K562 (cell line): ENCODE data around the gene PRSS21. TPM values are rescaled to one million over a fixed set of nuclear protein-coding genes. Genes with fewer than 3 reads are reported as not detected.

ENCODE experiments used
- KAT2B ChIP-seq: IDR thresholded peaks from one replicate; pipeline ENCODE4 v1.6.1; 2012; ENCODE audit warnings: low read depth, mild to moderate bottlenecking, control low read depth, inconsistent platforms, low read length, moderate library complexity
- MCM2 ChIP-seq: fragments of 450-650 bp; IDR thresholded peaks from 2 replicates; pipeline ENCODE4 v1.6.1; 2017; ENCODE audit warnings: low read depth, mild to moderate bottlenecking
- MCM3 ChIP-seq: fragments of 450-650 bp; IDR thresholded peaks from 2 replicates; pipeline ENCODE4 v1.6.1; 2016
- SMARCA4 ChIP-seq: fragments of 450-650 bp; IDR thresholded peaks from 2 replicates; pipeline ENCODE4 v1.6.1; 2016
- TAF1 ChIP-seq: IDR thresholded peaks from 2 replicates; pipeline ENCODE4 v1.6.1; 2011; ENCODE audit warnings: mild to moderate bottlenecking, low read length, moderate library complexity; ENCODE audit not compliant: insufficient read depth, control insufficient read depth, severe bottlenecking; ENCODE audit errors: extremely low read depth
- ZEB2 ChIP-seq: fragments of 450-650 bp; IDR thresholded peaks from 2 replicates; pipeline ENCODE4 v1.6.1; 2016
- ZNF3 ChIP-seq: fragments of 250-450 bp; sonication (Bioruptor Pico); IDR thresholded peaks from 2 replicates; pipeline ENCODE4 v1.5.0; 2021; ENCODE audit warnings: mild to moderate bottlenecking, moderate library complexity
- ZNF707 ChIP-seq: fragments of 250-450 bp; sonication (Bioruptor Pico); conservative IDR thresholded peaks from 2 replicates; pipeline ENCODE4 v1.8.0; 2022; ENCODE audit warnings: inconsistent platforms, mild to moderate bottlenecking, moderate library complexity
- polyA plus RNA-seq, 8 experiments: library from polyadenylated mRNA; depleted of rRNA in 4 of 8; stranded (reverse) in 5 of 8; unstranded in 3 of 8; fragments of >200 nt; fragmentation: Nextera tagmentation in 2 of 8; fragmentation: Illumina TruSeq in 1 of 8; extraction: Ambion mirVana in 2 of 8; extraction: Trizol in 1 of 8; gene quantifications; 2 replicates each; pipeline versions ENCODE4 v1.2.1 to v1.2.3, GENCODE V29; 2011 to 2014; ENCODE audit warnings: inconsistent platforms in 1 of 8, missing spikeins in 1 of 8
- total RNA-seq, 7 experiments: library from RNA; depleted of rRNA in 6 of 7; stranded (reverse); fragments of >200 nt in 6 of 7; fragmentation: Illumina TruSeq in 2 of 7; extraction: Trizol in 2 of 7; gene quantifications; 2 replicates each; pipeline versions ENCODE4 v1.2.1 to v1.2.3, GENCODE V29; 2011 to 2021; ENCODE audit warnings: low replicate concordance in 1 of 7
- TF ChIP-seq, protein P1 (sequence below): fragments of 450-650 bp; formaldehyde crosslinking; IDR thresholded peaks from 2 replicates; pipeline ENCODE4 v1.4.0; 2020; ENCODE audit warnings: mild to moderate bottlenecking, moderate library complexity
- TF ChIP-seq, protein P2 (sequence below), 2 experiments: fragments of 450-650 bp in 1 of 2; IDR thresholded peaks; 2 replicates each; pipeline ENCODE4 v1.6.1; 2011 to 2017; ENCODE audit warnings: low read depth in 2 of 2, antibody characterized with exemption in 1 of 2, borderline replicate concordance in 1 of 2, low read length in 1 of 2, mild to moderate bottlenecking in 1 of 2, mixed read lengths in 1 of 2; ENCODE audit not compliant: control insufficient read depth in 1 of 2
- TF ChIP-seq, protein P3 (sequence below): sonication (generic); formaldehyde crosslinking; IDR thresholded peaks from 2 replicates; pipeline ENCODE4 v1.8.0; 2022; ENCODE audit warnings: mild to moderate bottlenecking, missing genetic modification reagents, borderline replicate concordance

The PRSS21 gene
- total and polyA plus RNA-seq, 9 of the 15 experiments (the other 6 are each of a cell fraction or from before 2014, with no cell fraction given), result 12.1 to 121 (median 61.3) TPM

DNA sequence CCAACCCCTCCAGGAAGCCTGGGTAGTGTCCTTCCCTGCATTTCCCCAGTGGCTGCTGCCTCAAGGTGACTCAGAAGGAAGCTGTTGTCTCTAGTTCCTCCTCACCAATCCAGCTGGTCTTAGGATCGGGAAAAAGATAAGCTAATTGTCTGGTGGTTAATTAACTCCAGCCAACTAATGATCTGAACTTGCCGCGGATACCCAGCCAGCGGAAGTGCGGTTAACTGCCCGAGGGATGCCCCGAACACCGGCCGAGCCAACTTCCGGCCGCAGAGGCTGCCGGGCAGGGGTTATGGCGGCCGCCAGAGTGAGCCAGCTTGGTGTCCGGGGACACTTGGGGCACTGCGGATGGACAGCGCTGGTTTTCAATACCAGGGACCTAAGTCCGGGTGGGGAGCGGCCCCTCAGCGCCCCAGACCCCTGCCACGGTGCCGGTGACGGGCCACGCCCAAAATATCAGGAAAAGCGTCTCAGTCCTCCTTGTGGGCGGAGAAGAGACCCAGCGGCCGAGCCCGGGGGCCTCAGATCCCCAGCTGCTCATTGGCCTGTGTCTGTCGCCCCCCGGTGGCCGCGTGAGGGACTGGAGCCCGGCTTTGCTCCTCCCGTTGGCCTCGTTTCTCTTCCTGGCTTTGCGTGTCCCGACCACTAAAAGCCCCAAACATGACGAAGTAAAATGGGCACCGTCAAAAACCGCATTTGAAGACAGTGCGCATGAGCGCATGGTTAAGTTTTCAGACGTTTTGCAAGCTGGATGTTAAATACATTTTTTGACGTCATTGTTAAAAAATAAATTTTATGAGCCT, 51.2 kb downstream of the PRSS21 start (continued):
- TF ChIP-seq KAT2B, result no peak
- TF ChIP-seq MCM3, result no peak
- TF ChIP-seq, protein P1, sequence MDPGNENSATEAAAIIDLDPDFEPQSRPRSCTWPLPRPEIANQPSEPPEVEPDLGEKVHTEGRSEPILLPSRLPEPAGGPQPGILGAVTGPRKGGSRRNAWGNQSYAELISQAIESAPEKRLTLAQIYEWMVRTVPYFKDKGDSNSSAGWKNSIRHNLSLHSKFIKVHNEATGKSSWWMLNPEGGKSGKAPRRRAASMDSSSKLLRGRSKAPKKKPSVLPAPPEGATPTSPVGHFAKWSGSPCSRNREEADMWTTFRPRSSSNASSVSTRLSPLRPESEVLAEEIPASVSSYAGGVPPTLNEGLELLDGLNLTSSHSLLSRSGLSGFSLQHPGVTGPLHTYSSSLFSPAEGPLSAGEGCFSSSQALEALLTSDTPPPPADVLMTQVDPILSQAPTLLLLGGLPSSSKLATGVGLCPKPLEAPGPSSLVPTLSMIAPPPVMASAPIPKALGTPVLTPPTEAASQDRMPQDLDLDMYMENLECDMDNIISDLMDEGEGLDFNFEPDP, result no peak
- TF ChIP-seq MCM2, result no peak
- TF ChIP-seq TAF1, result peak; percentile 84
- TF ChIP-seq, protein P2, sequence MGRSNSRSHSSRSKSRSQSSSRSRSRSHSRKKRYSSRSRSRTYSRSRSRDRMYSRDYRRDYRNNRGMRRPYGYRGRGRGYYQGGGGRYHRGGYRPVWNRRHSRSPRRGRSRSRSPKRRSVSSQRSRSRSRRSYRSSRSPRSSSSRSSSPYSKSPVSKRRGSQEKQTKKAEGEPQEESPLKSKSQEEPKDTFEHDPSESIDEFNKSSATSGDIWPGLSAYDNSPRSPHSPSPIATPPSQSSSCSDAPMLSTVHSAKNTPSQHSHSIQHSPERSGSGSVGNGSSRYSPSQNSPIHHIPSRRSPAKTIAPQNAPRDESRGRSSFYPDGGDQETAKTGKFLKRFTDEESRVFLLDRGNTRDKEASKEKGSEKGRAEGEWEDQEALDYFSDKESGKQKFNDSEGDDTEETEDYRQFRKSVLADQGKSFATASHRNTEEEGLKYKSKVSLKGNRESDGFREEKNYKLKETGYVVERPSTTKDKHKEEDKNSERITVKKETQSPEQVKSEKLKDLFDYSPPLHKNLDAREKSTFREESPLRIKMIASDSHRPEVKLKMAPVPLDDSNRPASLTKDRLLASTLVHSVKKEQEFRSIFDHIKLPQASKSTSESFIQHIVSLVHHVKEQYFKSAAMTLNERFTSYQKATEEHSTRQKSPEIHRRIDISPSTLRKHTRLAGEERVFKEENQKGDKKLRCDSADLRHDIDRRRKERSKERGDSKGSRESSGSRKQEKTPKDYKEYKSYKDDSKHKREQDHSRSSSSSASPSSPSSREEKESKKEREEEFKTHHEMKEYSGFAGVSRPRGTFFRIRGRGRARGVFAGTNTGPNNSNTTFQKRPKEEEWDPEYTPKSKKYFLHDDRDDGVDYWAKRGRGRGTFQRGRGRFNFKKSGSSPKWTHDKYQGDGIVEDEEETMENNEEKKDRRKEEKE (IDR thresholded peaks at IDR 0.05; ENCODE audit: borderline replicate concordance in 1 of 2, control insufficient read depth in 1 of 2, low read depth in 2 of 2, low read length in 1 of 2), result no peak
- TF ChIP-seq SMARCA4, result 0 out of 2 replicates have a peak, but pooled peaks have one; percentile 25
- no peak; the same call in 1 of the 2 replicates for TF ChIP-seq ZNF707 (CRISPR knock-in tag)
- TF ChIP-seq ZEB2, result peak; percentile 34; the same call in 1 of the 2 replicates
- TF ChIP-seq, protein P3, sequence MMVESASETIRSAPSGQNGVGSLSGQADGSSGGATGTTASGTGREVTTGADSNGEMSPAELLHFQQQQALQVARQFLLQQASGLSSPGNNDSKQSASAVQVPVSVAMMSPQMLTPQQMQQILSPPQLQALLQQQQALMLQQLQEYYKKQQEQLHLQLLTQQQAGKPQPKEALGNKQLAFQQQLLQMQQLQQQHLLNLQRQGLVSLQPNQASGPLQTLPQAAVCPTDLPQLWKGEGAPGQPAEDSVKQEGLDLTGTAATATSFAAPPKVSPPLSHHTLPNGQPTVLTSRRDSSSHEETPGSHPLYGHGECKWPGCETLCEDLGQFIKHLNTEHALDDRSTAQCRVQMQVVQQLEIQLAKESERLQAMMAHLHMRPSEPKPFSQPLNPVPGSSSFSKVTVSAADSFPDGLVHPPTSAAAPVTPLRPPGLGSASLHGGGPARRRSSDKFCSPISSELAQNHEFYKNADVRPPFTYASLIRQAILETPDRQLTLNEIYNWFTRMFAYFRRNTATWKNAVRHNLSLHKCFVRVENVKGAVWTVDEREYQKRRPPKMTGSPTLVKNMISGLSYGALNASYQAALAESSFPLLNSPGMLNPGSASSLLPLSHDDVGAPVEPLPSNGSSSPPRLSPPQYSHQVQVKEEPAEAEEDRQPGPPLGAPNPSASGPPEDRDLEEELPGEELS (CRISPR knock-in tag), result no peak; the same call in 1 of the 2 replicates
- TF ChIP-seq ZNF3 (CRISPR knock-in tag), result no peak
